HG03066 (cell line): ENCODE results near the gene ZCCHC4.
"Not testable (repeated sequence)": the region's sequence is repeated elsewhere in the genome, so short reads cannot be mapped to it uniquely, and the experiment has no call there.

Source experiments
- ATAC-seq: cut with Tn5 transposase; IDR thresholded peaks from one replicate; pipeline ENCODE4 v1.9.1; 2021; ENCODE audit warnings: low read depth; ENCODE audit not compliant: unreplicated experiment

The ZCCHC4 gene

GRCh38 chr4:25313201-25313895 lies 774 bp downstream of the ZCCHC4 start:
- no peak for ATAC-seq

GRCh38 chr4:25320336-25320735 lies 7.8 kb downstream of the ZCCHC4 start:
- no peak for ATAC-seq

- ATAC-seq, result no peak
These were observed 8.2 kb downstream of the ZCCHC4 start for GRCh38 chr4:25320773-25321172.

GRCh38 chr4:25321703-25322102 lies 9.1 kb downstream of the ZCCHC4 start:
- no peak for ATAC-seq

- ATAC-seq, result not testable (repeated sequence)
These were observed 15.9 kb downstream of the ZCCHC4 start for GRCh38 chr4:25328463-25328862.

GRCh38 chr4:25330335-25330734 lies 17.8 kb downstream of the ZCCHC4 start:
- peak; percentile 22 for ATAC-seq

GRCh38 chr4:25330905-25331808 lies 18.6 kb downstream of the ZCCHC4 start:
- peak; percentile 71 for ATAC-seq

GRCh38 chr4:25343671-25344070 lies 31.1 kb downstream of the ZCCHC4 start:
- no peak for ATAC-seq

GRCh38 chr4:25345744-25346143 lies 33.2 kb downstream of the ZCCHC4 start:
- no peak for ATAC-seq

- ATAC-seq, result peak; percentile 73
These were observed 34.3 kb downstream of the ZCCHC4 start for GRCh38 chr4:25346913-25347312.

- no peak for ATAC-seq
These were observed 34.9 kb downstream of the ZCCHC4 start for GRCh38 chr4:25347473-25347872.

GRCh38 chr4:25347971-25348370 lies 35.4 kb downstream of the ZCCHC4 start:
- no peak for ATAC-seq

- no peak for ATAC-seq
These were observed 38.0 kb downstream of the ZCCHC4 start for GRCh38 chr4:25350561-25350960.

- ATAC-seq, result no peak
These were observed 39.3 kb downstream of the ZCCHC4 start for GRCh38 chr4:25351777-25352416.

GRCh38 chr4:25356068-25356467 lies 43.5 kb downstream of the ZCCHC4 start:
- ATAC-seq, result no peak

- no peak for ATAC-seq
These were observed 46.1 kb downstream of the ZCCHC4 start for GRCh38 chr4:25358515-25359275.

- no peak for ATAC-seq
These were observed 48.7 kb downstream of the ZCCHC4 start for GRCh38 chr4:25361253-25361652.

- ATAC-seq, result no peak
These were observed 54.5 kb downstream of the ZCCHC4 start for GRCh38 chr4:25367004-25367621.

GRCh38 chr4:25367877-25368276 lies 55.3 kb downstream of the ZCCHC4 start:
- no peak for ATAC-seq

GRCh38 chr4:25368315-25368714 lies 55.7 kb downstream of the ZCCHC4 start:
- no peak for ATAC-seq
